Stimulated activated CD4-positive, alpha-beta T cell treated with anti-CD3 and anti-CD28 coated beads, Interleukin-4, amount 100 ng/mL, for 48 hours (primary cell): ENCODE measurements around the gene NAALADL2.
"Not testable (repeated sequence)": the region's sequence is repeated elsewhere in the genome, so short reads cannot be mapped to it uniquely, and the experiment has no call there.

Experiments used
- DNase-seq, 2 donors: peaks; one replicate each; pipeline ENCODE4 v3.0.0-alpha.2; 2020; ENCODE audit warnings: low read depth in 2 of 2

NAALADL2 gene

DNA sequence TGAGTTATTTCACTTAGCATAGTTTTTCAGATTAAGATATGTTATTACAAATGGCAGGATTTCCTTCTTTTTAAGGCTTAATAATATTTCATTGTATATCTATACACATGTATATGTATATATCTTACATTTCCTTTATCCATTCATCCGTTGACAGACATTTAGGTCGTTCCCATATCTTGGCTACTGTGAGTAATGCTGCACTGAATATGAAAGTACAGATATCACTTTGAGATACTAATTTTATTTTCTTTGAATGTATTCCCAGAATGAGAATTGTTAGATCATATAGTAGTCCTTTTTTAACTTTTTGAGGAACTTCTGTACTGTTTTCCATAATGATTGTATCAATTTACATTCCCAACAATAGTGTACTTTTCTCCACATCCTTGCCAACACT, 270.4 kb downstream of the NAALADL2 start:
- no peak for DNase-seq

DNA sequence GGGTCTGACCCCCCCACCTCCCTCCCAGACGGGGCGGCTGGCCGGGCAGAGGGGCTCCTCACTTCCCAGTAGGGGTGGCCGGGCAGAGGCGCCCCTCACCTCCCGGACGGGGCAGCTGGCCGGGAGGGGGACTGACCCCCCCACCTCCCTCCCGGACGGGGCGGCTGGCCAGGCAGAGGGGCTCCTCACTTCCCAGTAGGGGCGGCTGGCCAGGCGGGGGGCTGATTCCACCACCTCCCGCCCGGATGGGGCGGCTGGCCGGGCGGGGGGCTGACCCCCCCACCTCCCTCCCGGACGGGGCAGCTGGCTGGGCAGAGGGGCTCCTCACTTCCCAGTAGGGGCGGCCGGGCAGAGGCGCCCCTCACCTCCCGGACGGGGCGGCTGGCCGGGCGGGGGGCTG, 272.7 kb downstream of the NAALADL2 start:
- DNase-seq, result not testable (repeated sequence)

DNA sequence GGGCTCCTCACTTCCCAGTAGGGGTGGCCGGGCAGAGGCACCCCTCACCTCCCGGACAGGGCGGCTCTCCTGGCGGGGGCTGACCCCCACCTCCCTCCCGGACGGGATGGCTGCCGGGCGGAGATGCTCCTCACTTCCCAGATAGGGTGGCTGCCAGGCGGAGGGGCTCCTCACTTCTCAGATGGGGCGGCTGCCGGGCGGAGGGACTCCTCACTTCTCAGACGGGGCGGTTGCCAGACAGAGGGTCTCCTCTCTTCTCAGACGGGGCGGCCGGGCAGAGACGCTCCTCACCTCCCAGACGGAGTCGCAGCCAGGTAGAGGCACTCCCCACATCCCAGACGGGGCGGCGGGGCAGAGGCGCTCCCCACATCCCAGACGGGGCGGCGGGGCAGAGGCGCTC, 273.6 kb downstream of the NAALADL2 start:
- DNase-seq, result not testable (repeated sequence)

DNA sequence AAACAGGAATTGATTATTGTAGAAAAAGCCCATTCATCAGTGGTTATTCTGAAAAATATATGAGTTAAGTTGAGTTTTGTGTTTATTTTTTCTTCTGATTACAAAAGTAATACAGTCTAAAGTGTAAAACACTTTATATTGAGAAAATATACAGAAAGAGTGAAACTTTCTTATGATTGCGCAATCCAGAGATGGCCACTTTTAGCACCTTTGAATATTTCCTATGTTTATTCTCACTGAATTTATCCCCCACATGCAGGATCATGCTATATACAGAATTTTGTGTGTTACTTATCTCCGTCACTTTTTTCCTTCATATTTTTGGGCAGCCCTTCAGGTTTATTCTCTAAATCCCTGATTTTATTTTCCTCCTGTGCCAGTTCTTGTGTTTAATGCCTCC, 285.2 kb downstream of the NAALADL2 start:
- no peak for DNase-seq

DNA sequence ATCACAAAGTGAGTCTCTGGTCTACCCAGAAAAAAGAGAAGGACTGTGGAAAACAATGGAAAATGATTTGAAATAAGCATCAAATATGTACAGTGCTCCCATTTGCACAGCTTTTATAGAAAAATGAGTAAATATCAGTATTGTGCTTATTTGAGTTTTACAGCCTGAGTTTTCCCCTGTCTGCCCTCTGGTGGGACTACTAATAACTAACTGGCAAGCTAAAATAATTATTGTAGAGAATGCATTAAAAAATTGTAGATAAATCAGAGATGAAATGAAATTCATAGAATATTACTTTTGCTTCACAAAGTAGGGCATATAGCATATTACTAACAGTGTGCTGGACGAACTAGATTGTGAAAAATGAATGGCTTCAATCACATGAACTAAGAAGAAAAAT, 287.1 kb downstream of the NAALADL2 start:
- no peak for DNase-seq

DNA sequence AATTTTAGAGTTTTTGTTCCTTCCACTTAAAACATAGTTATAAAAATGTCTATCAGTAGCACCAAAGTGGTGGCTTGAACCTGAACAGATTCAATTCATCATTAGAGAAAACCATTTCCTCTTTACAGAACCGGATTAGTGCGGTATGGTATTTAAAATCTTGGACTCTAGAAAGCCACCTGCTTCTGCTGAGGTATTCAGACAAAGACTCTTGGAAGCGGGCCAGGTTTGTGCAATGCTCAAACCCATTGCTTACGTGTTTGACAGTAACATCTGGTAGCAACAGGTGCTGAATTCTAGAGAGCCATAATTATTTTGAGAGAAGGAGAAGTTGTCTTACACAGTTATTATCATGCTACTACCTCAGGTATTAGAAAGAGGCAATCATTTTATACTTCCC, 290.5 kb downstream of the NAALADL2 start:
- DNase-seq, result no peak

DNA sequence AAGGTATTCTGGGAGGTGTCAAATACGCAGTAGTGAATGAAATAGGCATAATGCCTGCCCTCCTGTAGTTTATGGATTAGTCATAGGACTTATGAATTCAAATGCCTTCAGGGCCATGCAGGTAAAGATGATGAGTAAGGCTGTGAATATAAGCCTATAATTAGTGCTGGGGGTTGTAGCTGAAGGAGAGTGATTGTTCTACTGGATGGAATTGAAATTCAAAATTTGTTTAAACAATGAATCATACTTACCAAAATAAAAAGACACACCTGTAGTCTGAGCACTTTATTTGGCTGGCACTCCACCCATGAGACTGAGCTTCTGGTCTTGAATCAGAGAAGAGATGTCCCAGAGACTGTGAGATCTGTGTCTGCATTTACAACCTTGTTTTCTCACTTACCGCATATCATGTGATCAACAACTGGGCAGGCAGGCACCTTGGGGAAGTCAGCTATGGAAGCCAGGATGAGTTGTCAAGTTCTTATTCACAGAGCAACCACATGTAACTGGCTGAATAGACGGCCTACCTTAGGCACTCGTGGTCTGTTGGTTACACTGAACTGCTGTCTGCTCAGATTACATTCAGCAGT, 291.8 kb downstream of the NAALADL2 start:
- DNase-seq, result no peak

DNA sequence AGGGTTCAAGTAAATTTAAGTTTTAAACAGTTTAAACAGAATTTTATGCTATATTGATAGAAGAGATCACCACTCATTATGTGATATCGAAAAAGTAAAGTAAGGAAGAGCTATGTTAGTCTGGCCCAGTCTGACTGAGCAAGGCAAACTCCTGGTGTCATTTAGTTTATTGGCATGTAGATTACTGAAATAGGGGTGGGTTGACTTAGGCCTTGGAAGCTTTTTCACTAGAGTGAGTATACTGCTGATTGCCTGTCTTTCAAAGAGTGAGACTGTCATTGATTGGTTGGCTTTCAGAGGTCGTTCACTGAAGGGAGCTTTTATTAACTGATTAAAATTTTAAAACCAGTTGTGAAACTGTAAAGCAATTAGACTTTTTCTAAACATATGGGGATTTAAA, 294.5 kb downstream of the NAALADL2 start:
- DNase-seq, result no peak

DNA sequence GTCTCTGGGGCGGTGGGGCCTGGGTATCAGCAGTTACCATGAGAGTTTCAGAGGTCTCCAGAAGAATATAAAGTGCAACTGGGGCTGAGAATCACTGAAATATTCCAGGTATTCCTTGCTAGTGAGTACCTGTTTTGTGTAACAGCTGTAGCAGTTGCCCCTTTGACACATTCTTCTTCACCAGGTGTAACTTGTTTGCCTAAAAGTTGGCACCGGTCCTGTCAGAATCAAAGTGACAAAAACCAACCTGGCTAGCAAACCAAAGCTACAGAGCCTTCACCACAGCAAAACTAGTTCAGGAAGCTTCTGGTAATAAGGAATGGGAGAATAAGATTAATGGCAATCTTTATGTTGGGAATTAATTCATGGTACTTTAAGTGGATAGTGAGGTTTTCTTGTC, 296.0 kb downstream of the NAALADL2 start:
- DNase-seq, result no peak

DNA sequence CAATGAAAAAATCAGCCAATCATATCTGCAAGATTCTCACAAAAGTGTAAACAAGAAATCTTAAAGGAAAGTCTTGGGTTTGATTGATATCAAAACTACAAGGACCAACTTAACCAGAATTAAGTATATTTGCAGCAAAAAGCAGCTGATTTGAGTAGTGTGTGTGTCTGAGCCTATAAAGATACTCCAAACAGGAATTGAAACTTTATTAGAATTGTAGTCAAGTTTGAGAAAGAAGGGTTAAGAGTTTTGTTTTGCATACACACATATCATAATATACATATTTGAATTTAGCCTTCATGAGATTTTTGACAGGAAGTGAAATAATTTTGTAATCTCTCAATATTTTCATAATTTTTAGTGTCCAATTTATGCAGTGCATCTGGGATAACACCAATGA, 300.1 kb downstream of the NAALADL2 start:
- no peak for DNase-seq

DNA sequence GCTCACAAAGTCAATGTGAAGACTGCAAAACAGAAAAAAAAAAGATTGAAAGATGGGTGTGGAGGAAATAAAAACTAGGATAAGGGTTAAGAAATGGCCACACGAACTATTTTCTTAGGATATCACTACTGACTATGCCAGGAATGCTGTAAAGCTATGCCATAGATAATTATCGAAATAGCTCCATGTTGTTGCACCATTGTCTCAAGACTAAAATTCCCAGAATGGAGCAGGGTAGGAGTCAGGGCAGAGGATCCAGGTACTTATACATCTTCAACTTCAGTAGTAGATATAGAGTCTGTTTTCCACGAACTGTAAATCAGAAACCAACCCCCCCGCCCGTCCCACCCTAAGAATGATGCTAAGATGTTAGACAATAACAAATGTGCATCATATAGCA, 302.2 kb downstream of the NAALADL2 start:
- no peak for DNase-seq

DNA sequence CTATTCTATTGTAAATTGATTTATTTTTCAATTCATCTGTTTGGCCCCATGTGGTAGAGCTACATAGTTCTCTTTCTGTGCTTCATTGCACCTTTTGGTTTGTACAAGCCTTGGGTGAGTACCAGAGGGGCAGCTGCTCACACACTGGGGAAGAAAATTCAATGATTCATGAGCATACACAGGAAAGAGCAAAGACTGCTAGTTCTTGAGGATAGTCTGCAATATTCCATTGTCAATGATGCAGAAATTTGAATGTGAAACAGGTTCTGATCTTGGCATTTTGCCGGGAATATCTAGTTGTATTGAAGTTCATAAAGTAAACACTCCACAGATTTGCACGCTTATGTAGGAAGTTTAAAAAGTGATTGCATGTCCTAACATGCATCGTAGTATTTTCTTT, 304.6 kb downstream of the NAALADL2 start:
- DNase-seq, result no peak

DNA sequence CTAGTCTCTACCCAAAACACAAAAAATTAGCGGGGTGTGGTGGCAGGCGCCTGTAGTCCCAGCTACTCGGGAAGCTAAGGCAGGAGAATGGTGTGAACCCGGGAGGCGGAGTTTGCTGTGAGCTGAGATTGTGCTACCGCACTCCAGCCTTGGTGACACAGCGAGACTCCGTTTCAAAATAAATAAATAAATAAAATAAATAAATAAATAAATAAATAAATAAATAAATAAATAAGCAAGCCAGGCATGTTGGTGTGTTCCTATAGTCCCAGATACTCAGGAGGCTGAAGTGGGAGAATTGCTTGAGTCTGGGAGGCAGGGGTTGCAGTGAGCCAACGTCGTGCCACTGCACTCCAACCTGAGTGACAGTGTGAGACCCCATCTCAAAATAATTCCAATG, 314.0 kb downstream of the NAALADL2 start:
- DNase-seq, result not testable (repeated sequence)

DNA sequence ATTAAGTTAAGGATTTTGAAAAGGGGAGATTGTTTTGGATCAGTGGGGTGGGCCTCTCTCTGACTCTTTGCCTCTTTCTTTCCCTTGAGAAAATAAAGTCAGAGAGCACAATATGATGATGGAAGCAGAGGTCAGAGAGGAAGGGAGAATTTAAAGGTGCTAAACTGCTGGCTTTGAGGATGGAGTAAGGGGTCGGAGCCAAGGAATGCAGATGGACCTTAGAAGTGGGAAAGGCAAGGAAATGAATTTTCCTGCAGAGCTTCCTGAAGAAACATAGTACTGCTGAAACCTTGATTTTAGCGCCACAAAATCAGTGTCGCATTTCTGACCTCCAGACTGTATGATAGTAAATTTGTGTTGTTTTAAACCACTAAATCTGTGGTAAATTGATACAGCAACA, 317.4 kb downstream of the NAALADL2 start:
- no peak for DNase-seq

DNA sequence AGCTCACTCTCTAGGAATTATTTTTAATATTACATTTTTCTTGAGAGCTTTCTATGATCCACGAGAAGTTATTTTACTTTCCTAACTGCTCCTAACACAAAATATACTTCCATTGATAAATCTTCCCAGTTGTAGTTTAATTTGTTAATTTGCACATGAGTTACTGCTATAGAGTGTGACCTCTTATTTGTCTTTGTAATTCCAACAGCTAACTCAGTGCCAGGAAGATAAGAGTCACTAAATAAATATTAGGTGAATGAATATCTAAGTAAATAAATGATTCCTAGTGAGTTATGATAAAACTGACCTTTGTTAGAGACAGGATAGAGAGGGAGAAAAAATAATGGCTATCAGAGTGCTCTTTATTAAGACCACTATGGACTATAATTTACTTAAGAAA, 319.9 kb downstream of the NAALADL2 start:
- no peak for DNase-seq

DNA sequence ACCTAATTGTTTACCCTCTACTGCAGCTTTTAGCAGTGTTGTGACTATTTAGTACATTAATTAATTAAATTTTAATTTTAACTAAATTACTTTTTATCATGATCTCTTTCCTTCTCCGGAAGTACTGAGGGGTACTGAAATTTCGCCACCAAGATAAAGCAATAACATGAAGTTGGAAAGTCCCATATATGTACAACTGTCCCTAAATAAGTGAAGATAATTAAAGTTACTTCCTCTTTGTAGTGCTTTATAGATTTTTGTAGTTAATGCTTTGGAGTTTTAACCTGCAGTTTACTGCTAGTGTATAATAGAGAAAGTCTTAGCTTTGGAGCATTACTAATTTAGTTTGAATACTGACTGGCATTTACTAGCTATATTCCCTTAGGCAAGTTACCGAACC, 325.3 kb downstream of the NAALADL2 start:
- DNase-seq, result no peak

DNA sequence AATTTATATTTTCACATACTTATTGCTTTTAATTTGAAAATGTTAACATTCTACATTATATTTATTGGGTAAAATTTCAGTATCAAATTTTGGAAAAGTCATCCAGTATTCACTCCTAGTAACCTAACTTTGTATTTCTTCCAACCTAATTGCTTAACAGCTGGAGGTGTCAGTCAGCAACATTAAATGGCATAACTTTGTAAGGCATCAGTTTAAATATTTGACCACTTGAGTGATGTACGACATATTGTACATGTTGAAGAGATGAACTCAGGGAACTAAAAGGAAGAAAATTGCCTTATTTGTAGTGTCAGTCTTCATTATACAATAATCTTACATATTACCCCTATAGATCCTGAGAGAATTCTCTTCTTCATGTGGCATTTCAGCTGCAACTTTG, 326.8 kb downstream of the NAALADL2 start:
- no peak for DNase-seq

DNA sequence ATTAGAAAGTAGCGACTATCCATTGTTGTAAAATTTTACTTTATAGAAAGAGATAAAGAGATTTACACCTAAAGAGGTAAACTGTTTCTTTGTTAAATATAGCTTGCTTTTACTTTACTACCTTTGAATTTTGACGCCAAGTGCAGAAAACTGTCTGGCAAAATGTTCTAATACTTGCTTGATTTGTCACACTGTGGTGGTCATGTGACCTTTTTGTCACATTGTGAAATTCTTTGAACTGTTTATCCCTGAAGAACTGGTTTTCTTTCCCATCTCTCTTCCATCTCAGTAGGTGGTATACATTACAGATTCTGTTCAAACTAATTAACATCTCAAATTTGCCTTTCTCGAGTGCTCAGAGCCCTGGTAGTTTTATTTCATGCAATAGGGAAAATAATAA, 327.4 kb downstream of the NAALADL2 start:
- no peak for DNase-seq

DNA sequence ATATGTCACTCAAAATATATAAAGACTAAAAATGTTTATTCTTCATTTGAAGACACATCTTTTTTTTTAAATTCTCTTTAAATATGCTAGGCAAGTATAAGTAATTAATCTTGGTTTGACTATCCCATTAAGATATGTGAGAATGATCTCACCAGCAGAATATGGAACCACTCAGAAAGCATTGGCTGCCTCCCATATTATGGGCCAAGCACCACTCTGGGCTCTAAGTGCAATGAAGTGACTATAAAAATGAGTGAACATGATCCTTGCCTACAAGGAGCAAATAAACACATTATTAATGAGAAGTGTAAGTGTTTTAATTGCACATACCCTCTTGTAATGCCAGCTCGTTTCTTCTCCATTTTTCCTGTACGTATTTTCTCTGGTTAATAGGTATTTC, 328.5 kb downstream of the NAALADL2 start:
- no peak for DNase-seq

DNA sequence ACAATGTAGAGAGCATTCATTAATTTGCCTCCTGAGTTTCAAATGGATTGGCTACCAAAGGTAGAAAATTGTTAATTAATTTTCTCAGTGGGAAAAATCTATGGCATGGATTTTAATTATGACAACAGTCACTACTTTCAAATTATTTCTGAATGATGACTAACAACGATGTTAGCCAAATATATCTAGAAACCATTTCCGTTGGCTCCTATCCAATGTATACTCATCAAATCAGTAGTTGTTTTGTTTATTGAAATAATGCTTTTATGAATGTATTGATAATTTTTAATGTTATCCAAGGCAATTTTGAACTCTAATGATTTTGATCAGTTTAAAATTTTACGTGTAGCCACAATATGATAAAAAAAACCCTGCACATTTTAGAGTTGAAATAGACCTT, 333.4 kb downstream of the NAALADL2 start:
- DNase-seq, result no peak

DNA sequence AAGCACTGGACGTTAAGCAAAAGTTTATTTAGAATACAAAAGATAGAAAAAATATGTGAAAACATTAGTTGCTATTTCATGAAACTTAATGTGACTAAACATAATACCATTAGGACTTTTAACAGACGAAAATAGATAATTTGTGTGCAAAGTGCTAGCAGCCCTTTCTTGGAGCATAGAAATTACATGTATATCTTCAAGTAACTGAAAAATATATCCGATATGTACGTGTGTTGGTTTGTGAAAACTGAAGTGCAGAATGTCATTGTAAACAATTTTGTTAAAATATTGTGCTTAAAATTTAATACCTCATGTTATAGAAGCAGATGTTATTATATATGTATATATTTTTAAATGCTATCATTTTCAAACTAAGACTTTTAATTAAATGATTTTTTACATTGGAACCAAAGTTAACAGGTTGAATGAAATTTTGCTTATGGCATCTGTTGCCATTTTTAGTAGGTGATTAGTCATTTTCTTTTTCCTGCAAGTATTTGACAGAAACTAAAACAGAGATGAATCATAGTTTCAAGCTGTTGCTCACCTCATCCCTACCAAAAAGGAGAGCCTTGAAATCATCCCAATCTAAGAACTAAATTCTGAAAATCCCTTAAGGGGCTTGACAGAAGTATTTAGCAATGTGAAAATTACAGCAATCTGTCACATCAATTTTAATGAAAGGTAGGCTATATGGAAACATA, 334.8 kb downstream of the NAALADL2 start:
- DNase-seq, result no peak

DNA sequence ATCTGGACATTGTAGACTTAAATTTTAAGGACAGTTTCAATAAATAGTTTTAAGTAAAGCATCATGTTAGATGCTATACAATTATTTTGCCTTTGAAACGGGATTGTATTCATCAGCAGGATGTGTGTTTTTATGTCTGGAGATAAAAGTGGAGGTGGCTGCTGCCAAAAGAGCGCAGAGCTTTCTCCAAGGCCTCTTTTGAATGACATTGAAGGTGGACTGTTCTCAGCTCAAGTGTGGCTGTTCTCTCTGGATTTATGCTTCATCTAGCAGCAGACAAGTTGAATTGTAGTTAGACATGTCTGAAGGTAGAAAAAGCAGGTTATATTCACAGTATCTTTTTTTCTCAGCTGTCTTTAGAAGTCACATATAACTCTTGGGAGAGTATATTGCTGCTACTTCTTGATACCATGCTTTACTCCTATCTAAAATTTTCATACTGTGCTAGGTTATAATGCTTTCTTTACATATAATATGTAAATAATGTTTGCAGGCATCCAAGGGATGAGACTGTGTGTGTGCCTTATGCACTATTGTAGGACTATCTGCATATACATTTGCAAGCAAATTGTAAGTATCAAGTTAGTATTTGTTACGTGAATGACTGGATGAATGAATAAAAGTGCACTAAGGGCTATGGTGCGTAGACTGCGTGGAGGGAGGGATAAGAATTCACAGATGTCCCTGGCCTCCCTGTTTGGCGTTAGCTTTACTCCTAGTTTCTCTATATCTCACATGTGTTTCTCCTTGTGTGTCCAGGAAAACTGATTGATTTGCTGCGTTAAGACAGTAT, 340.1 kb downstream of the NAALADL2 start:
- DNase-seq, result no peak

DNA sequence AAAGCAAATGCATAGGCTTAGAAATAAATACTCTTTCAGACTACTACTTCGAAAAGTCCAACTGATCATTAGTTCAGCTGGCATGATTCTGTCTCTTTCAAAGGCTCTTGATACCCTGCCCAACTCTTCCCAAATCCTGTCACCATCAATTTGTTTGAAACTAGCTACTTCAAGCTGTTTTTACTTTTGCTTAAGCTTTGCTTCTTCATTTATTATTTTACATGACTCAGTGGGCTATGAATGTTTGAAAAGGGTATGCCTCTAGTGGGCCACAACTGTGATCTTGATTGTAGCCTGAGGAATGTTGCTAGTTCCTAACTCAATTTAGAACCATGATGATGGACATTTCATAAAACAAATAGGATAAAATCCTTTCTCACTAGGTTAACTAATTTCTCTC, 340.8 kb downstream of the NAALADL2 start:
- DNase-seq, result no peak
